ENCODE measurements around the gene ITPK1.

The ITPK1 gene

DNA sequence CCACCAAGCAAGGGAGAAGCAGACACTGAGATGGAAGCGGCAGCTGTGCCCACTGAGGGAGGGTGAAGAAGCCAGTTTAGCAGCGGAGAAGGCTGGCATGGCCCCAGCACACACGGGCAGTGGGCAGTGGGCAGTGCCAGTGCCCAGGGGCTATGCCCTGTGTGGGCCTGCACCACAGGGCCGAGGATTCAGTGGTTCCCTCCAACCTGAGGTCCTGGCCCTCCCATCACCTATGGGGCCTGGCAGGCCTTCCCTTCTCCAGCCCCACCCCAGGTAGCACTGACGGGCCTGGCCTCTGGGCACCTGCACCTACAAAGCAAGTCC lies 81.1 kb downstream of the ITPK1 start:
- TF ChIP-seq, protein P1, sequence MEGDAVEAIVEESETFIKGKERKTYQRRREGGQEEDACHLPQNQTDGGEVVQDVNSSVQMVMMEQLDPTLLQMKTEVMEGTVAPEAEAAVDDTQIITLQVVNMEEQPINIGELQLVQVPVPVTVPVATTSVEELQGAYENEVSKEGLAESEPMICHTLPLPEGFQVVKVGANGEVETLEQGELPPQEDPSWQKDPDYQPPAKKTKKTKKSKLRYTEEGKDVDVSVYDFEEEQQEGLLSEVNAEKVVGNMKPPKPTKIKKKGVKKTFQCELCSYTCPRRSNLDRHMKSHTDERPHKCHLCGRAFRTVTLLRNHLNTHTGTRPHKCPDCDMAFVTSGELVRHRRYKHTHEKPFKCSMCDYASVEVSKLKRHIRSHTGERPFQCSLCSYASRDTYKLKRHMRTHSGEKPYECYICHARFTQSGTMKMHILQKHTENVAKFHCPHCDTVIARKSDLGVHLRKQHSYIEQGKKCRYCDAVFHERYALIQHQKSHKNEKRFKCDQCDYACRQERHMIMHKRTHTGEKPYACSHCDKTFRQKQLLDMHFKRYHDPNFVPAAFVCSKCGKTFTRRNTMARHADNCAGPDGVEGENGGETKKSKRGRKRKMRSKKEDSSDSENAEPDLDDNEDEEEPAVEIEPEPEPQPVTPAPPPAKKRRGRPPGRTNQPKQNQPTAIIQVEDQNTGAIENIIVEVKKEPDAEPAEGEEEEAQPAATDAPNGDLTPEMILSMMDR (IDR thresholded peaks at IDR 0.05; ENCODE audit: control extremely low read depth, extremely low read depth, low read depth, missing control alignments), result no peak
- POLR2A ChIA-PET, result interaction anchor here (0.7 kb wide), 1 partner anchor 84 kb away, joined by 3 read pairs; no protein-coding TSS in a partner anchor
- DNase-seq (ENCODE audit: extremely low spot score), result no peak
- CTCF ChIA-PET, result interaction anchor here (0.7 to 4.4 kb wide), 19 partner anchors 9 to 184 kb away, joined by 3 to 26 read pairs (median 5); no protein-coding TSS in a partner anchor

DNA sequence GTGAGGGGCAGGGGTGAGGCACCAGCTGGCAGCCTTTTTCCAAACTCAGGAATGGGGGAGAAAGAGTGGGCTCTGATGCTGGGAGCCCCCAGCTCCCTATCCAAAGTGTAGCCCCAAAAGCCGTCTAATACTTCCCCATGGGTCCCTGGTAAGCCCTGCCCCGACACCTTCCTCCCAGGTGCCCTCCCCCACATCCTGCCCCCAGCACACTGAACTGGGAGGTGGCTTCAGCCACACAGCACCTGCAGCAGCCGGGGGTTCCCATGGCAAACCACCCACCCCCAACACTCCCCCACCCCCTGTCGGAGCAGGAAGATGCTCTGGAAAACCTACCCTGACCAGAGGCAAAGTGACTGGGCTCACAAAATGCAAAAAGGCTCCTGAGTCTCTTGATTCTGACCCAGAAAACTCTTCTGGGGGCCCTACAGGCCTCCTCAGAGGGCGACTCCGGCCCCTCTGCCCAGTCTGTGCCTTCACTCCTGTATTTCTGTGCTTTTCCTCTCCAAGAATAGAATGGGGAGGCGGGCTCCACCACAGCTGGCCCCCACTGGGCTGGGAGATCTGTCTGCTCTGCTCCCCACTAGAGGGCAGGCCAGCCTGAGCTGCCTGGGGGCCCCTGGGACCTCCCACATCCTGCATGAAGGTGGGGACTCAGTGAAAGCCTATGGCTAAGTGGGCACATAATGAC lies 81.6 kb downstream of the ITPK1 start:
- TF ChIP-seq, protein P1 (IDR thresholded peaks at IDR 0.05; ENCODE audit: control extremely low read depth, extremely low read depth, low read depth, missing control alignments), result peak; percentile 83
- peak; percentile 88 for DNase-seq (ENCODE audit: extremely low spot score)
- CTCF ChIA-PET, result interaction anchor here (0.7 to 4.4 kb wide), 24 partner anchors 9 to 185 kb away, joined by 3 to 26 read pairs (median 4); no protein-coding TSS in a partner anchor
- POLR2A ChIA-PET, result interaction anchor here (0.6 to 0.7 kb wide), 2 partner anchors 12 to 85 kb away, joined by 3 read pairs; no protein-coding TSS in a partner anchor

DNA sequence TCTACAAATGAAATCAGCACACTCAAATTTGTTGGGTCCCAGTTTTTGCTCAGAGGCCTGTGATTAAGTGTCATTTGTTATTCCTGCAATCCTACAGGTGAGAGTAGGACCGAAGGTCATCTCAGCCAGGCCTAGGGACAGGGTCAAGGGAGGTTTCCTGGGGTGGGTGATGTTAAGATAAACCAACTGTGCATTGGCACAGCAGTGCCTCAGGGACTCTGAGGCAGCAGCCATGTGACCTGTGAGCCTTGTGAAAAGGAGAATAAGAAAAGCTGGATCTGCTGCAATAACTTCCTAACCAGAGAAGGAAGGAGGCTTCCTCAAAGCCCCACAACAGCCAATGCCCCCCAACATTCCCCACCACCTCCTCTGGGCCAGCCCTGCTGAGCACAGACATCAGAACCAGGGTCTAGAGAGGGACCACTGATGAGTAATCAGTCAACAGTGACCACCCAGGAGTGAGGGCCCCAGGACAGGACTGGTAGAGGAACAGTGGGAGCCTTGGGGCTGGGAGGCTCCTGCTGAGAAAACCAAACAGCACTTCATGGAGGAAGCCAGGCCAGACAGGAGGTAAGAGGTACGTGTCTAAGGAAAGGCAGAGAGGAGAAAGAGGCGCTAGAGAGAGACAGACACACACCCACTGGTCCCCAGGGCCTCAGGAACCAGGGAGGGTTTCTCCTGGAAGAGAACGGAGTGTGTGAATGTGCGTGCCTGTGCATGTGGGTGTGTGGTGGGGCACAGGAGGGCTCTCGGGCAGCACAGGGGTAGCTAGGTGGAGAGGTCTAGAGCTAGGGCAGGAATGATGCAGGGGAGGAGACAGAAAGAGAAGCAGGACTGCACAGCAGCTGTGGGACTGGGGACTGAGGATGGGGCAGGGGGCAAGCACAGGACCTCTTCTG lies 82.4 kb downstream of the ITPK1 start:
- DNase-seq (ENCODE audit: extremely low spot score), result no peak
- ChIA-PET POLR2A (no interaction called here), CTCF (interaction anchor here (0.8 to 4.4 kb wide), 15 partner anchors 10 to 106 kb away, joined by 3 to 26 read pairs (median 4); no protein-coding TSS in a partner anchor)

DNA sequence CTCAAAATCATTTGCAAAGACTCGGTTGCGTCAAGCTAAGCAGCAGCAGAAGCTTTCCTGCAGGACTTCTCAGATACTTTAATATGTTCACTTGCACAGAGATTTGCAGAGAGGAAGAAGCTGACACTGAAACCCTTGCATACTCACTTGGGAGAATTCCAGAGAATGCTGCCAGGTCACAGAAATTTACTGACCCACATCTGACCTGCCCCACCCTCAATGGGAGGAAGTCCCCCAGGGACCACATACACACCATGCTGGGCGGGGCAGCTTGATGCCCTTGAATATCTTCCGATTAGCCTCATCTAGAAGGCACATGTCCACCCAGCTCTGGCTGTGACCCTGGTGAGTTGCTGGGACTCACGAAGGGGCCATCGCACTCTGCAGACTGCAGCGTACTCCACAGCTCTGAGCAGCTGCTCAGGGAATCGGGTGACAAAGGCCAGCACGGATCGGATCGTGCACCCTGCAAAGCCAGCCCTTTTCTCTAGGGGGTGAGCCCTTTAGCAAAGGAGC lies 83.2 kb downstream of the ITPK1 start:
- TF ChIP-seq, protein P1 (IDR thresholded peaks at IDR 0.05; ENCODE audit: control extremely low read depth, extremely low read depth, low read depth, missing control alignments), result no peak
- DNase-seq (ENCODE audit: extremely low spot score), result no peak
- POLR2A ChIA-PET, result no interaction called here
- CTCF ChIA-PET, result interaction anchor here (0.7 to 4.4 kb wide), 6 partner anchors 10 to 100 kb away, joined by 3 to 26 read pairs (median 3); no protein-coding TSS in a partner anchor

More for the DNA sequence above, 82.4 kb downstream of the ITPK1 start:
- TF ChIP-seq, protein P1 (IDR thresholded peaks at IDR 0.05; ENCODE audit: control extremely low read depth, extremely low read depth, low read depth, missing control alignments), result no peak

DNA sequence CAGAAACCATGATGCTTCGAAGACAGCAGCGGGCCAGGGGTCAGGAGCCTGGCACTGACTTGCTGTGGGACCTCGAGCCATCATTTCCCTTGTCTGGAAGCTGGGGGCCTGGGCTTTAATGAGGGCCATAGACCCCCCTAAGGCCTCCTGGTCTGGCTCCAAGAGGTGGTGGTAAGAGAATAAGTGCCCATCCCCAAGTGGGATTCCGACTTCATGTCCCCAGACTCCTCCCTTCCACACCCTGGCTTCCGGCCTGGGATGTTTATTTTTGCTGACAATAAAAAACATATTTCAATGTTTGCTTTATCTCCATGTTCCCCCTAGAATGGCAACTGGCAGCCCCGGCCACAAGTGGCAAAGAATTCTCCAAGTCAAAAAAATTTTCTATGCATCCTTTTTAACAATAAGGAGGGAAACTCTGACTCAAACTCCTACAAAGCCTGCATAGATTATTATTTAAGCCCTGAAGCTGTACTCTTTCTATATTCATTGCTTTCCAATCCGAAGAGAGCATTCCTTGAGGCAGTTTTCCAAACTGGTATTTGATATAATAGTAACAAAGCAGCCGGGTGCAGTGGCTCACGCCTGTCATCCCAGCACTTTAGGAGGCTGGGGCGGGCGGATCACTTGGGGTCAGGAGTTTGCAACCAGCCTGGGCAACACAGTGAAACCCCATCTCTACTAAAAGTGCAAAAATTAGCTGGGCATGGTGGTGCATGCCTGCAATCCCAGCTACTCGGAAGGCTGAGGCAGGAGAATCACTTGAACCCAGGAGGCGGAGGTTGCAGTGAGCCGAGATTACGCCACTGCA lies 84.0 kb downstream of the ITPK1 start:
- CTCF ChIA-PET, result interaction anchor here (0.7 to 4.4 kb wide), 5 partner anchors 9 to 81 kb away, joined by 3 to 26 read pairs (median 3); no protein-coding TSS in a partner anchor
- TF ChIP-seq, protein P1 (IDR thresholded peaks at IDR 0.05; ENCODE audit: control extremely low read depth, extremely low read depth, low read depth, missing control alignments), result no peak
- DNase-seq (ENCODE audit: extremely low spot score), result no peak
- POLR2A ChIA-PET, result no interaction called here
